Measurements from ENCODE around the gene ZDHHC5. TPM values are rescaled to one million over a fixed set of nuclear protein-coding genes. Genes with fewer than 3 reads are reported as not detected.

Gene ZDHHC5
- total and polyA plus RNA-seq, 2 of the 13 experiments (the other 11 are each of a cell fraction or from before 2014, with no cell fraction given): 26.6 to 34.0 TPM

GRCh38 chr11:57741132-57742086, 73.5 kb downstream of the ZDHHC5 start, which contains the start of gene SELENOH (continued):
- TF ChIP-seq ZBTB4 (CRISPR knock-in tag; IDR thresholded peaks at IDR 0.05; ENCODE audit: borderline replicate concordance) (no peak; the same call in 1 of the 2 replicates), POLR2AphosphoS5 (IDR thresholded peaks at IDR 0.05; ENCODE audit: low read depth, low read length) (peak; percentile 65), ZMAT3 (CRISPR knock-in tag; conservative IDR thresholded peaks at IDR 0.05) (peak; percentile 49; the same call in 1 of the 2 replicates), MTERF4 (CRISPR knock-in tag; IDR thresholded peaks at IDR 0.05) (peak; percentile 58), MTF1 (CRISPR knock-in tag; IDR thresholded peaks at IDR 0.05) (no peak), FOXK2 (IDR thresholded peaks at IDR 0.05) (peak; percentile 61; the same call in 1 of the 2 replicates), ERF (CRISPR knock-in tag; IDR thresholded peaks at IDR 0.05) (peak; percentile 75), HNRNPK (IDR thresholded peaks at IDR 0.05; ENCODE audit: low read depth, low read length, poor library complexity, severe bottlenecking) (peak; percentile 52), ARID3A (IDR thresholded peaks at IDR 0.05; ENCODE audit: low read depth, low read length) (no peak), GFI1 (CRISPR knock-in tag; IDR thresholded peaks at IDR 0.05; ENCODE audit: borderline replicate concordance) (peak; percentile 55; the same call in 1 of the 2 replicates), RXRB (CRISPR knock-in tag; IDR thresholded peaks at IDR 0.05; ENCODE audit: borderline replicate concordance) (peak; percentile 42), REST (IDR thresholded peaks at IDR 0.05; ENCODE audit: borderline replicate concordance in 1 of 2, low read depth in 1 of 2, low read length in 2 of 2) (no peak), POGZ (CRISPR knock-in tag; IDR thresholded peaks at IDR 0.05) (peak; percentile 86), ZNF703 (CRISPR knock-in tag; IDR thresholded peaks at IDR 0.05; ENCODE audit: borderline replicate concordance) (no peak), ZNF800 (CRISPR knock-in tag; IDR thresholded peaks at IDR 0.05) (no peak), ZNF629 (CRISPR knock-in tag; conservative IDR thresholded peaks at IDR 0.05) (no peak)
